Central memory CD4-positive, alpha-beta T cell (primary cell): Measurements from ENCODE around the gene PIAS4.

ENCODE experiments used
- DNase-seq: peaks from one replicate; pipeline ENCODE4 v3.0.0; 2022

The PIAS4 gene

DNA sequence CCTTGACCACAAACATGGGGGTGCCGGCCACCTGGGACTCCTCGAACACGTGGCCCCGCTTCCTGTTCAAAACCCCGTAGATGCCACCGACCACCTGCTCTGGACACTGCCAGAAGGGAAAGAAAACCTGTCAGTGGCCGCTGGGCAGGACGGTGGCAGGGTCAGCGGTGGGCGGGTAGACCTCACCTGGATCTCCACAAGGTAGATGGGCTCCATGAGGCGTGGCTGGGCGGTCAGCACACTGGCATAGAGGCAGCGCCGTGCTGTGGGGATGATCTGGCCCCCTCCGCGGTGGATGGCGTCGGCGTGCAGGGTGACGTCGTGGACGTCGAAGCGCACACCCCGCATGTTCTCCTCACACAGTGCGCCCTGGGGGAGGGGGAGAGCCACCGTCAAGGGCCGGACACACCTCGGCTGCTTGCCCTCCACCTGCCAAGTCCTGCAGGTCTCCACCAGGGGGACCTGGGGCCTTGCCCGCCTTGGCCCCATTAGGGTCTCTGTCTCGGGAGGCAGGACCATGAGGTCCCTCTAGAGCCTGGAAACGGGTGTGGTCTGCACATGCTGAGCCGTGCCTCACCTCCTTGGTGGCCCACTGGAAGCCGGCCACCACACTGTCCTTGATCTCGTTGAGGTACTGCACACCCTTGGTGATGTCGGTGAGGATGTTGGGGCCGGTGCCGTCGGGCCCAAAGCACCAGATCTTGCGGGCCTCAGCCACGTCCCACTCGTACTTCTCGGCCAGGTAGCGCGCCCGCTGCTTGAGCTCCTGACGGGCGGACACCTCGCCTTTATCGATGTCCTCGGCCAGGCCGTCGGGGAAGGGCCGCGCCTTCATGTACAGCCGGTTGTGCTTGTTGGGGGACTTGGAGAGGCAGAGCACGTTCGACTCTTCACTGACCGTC lies 30.0 kb upstream of the PIAS4 start:
- no peak for DNase-seq

DNA sequence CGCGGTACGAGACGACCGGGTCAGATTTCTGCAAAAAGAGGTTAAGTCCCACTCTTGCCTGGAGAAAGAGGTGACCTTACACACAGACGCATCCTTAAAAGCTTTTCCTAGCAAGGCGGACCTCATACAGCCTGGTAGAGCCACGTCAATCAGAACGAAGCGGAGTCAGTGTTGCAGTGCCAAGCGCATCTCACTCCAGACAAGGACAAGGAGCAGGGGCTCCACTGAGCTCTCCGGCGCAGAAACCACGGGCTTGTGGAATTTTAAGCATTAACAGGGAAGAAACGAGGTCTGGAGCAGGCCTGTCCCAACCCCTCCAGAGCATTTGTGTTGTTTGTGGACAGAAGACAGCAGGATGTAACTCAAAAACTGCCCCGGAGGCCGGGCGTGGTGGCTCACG lies 29.4 kb upstream of the PIAS4 start:
- DNase-seq, result no peak

DNA sequence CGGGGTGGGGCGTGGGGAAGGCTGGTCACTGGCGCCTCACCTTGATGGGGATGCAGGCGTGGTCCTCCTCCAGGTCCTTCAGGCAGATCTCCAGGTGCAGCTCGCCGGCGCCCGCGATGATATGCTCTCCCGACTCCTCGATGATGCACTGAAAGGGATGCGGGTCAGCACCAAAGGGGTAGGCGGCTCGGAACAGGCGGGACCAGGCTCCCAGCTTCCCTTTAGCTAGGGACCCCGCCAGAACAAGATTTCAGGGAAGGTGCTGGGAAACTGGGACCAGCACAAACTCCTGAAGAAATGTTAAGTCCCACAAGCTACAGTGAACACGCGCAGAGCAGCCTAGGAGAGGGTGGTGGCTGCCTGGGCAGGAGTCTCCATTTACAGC lies 28.3 kb upstream of the PIAS4 start:
- no peak for DNase-seq

DNA sequence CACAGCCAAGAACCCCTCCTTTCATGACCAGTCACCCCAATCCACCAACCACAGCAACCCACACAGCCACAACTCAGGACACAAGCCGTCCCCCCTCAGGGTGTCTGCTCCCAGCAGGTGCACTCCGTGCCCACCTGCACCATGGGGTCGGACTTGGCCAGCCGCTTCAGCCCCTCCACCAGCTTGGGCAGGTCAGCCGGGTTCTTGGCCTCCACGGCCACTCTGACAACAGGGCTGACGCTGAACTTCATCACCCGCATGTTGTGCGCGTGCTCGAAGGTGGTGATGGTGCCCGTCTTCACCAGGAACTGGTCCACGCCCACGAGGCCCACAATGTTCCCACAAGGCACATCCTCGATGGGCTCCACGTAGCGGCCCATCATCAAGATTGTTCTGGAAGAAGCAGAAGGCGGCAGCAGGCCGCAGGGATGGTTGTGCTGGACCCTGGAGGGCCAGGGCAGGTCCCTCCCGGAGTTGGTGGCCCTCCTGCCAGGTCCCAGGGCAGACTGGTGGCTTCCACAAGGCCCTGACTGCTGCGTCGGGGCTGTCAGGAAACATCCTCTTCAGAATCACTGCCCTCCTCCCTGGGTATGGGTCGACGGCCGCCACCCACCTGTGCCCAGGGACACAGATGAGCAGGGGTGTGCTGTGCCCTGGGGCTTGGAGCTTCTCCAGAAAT lies 27.7 kb upstream of the PIAS4 start:
- no peak for DNase-seq

DNA sequence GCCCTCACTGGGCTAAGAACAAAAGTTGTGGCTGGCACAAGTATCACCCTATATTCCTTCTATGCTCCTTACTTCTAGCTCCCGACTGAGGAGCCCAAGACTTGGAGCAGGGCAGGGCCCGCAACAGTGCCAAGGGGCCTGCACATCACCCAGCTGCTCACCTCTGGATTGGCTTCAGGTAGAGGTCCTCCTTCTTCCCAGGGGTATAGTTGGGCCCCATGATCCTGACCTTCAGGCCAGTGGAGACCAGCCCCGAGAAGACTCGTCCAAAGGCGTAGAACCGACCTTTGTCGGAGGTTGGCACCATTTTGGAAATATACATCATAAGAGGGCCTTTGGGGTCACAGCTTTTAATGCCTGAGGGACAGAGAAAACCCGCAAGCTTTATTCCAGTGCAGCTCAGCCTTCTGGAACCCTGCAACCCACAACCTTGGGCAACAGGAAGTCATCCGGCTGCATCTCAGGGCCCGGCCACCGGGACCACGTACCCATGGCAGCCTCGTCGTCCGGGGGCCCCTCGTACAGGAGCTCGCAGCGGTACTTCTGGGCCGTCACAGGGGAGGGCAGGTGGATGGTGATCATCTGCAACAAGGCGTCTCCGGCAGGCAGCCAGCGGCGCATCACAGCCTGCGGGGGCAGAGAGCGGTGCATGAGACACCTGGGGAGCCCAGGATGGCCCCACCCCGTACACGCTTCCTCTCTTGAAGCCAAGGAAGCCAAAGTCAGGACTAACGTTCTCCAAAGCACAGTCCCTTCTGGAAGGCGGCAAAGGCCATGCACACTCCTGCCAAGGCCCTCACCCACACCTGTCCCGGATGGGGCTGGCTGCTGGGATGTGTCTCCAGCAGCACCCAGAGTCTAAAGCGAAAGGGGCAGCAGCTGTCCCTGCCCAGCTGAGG lies 26.9 kb upstream of the PIAS4 start:
- DNase-seq, result no peak

DNA sequence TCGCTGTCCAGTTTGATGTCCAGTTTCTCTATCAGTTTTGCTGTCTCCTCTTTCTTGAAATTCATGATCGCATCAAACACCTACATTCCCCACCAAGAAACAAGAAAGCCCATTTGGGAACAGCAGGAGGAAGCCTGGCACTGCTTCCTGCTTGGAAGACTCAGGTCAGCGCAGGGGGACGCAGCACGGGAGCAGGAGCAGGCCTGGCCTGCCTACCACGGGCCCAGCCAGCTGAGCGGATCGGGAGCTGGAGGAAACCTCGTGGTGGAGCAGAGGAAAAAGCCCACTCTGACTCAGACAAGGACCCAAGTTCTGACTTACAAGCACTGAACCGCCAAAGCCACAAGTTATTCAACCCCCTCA lies 26.2 kb upstream of the PIAS4 start:
- no peak for DNase-seq

DNA sequence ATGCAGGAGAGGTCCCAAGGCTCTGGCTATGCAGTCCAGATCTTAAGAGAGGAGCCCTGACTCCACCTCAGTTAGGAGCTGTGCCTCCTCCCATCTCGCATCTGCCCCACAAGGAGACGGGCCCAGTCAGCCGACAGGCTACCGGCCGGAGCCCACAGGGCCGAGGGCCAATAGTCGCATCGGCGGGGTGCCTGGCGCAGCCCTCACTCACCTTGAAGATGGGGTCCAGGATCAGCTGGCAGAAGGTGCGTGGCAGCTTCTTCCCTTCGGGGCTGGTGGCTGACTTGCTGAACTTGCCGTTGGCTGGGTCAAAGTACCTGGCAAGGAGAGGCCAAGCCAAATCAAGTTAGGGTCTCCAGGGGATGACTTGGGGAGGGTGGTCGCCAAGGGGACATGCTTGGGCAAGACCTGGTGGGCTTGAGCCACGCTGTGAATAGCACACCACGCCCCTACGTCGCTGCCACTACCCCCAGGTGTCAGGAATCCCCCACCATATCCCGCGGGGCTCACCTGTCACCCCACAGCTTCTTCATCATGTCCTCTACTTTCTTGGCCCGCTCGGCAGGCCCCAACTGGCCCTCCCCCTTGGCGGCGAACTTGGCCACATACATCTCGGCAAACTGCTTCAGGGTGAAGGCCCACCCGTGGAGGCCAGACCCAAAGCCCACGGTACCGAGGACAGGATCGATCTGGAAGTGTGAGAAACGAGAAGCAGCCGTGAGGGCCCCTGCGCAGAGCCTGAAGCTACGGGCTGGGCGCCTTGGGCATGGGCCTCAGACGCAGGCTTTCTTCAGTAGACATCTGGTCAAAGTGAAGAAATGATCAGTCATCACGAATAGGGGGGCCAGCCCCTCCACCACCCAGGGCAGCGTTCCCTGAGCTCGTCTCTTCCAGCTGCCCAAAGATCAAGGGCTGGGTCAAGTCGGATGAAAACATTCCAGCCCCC lies 25.5 kb upstream of the PIAS4 start:
- DNase-seq, result no peak

DNA sequence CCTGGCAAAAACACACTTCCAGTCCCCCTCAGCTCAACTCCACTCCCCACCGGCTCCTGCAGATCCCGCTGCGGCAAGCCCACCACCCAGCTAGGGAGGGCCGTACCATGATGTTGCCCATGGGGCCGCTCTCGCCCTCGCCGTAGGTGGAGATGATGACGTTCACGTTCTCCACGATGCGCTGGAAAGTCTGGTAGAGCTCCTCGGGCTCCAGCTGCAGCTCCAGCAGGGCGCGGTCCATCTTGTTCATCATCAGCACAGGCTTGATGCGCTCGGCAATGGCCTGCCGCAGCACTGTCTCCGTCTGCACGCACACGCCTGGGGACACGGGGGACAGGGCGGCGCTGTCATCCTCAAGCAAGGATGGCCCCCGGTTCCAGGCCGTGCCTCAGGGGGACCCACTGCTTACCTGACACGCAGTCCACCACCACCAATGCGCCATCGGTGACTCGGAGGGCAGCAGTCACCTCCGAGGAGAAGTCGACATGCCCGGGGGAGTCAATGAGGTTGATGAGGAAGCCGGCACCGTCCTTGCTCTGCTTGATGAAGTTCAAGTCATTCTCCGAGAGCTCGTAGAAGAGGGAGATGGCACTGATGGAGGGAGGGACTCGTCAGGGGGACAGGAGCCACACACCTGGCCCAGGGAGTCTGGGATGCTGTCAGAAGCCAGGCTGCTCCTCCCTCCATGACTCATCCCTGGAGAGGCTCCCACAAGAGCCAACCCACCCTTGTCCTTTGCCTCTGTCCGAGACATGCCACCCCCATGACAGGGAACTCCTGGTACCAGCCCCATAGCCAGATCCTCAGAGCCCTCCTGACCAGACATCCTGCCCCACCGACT lies 24.6 kb upstream of the PIAS4 start:
- DNase-seq, result no peak

DNA sequence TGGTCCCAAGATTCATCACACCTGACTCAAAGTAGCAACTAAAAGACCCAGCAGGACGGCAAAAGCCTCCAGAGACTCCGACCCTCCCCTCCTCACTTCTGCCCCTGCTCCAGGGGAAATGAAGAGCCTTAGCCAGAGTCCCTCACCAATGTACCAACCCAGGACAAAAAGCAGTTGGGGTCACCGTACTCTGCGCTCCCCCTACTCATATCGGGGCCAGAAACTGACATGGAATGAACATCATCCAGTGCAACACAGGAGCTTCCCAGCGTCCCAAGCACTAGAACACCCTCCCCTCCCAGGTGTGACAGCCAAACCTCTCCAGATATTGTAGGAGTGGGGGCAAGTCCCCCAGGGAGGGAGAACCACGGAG lies 24.0 kb upstream of the PIAS4 start:
- DNase-seq, result no peak

DNA sequence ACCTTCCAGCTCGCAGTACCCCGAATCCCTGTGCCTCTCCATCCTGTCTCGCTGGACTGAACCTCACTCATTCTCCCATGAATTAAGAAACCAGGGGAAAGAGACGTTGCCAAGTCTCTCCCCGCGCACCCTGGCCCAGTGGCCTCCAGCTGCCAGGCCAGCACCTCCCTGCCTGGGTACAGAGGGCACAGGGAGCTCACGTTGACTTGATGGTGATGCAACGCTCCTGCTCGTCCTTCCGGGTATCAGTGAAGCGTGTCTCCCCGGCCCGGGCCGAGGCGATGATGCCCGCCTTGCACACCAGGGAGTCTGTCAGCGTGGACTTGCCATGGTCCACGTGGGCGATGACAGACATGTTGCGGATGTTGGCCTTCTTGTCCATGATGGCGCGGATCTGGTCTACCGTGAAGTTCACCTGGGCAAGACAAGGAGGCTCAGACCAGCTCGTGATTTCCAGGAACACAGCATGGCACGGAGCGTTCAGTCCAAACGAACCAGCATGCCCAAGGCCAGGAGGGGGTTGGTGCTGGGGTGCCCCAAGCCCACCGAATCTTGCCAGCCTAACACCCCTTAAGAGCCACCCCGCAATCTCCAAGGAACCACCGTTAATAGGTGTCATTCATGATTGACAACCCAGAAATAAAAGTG lies 23.5 kb upstream of the PIAS4 start:
- DNase-seq, result no peak

DNA sequence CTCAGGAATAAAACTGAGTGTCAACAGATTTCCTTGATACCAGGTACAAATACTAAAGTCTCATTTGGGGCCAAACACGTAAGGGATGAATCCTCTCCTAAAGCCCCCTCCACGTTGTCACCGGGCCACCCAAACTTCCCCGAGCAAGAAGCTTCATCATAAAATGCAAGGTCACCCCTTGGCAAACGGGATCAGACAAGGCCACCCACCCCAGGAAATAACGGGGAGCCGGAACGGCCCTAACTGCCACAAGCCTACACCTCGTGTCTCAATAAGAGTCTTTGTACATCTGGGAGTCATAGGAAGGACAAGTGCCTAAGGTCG lies 23.0 kb upstream of the PIAS4 start:
- no peak for DNase-seq

DNA sequence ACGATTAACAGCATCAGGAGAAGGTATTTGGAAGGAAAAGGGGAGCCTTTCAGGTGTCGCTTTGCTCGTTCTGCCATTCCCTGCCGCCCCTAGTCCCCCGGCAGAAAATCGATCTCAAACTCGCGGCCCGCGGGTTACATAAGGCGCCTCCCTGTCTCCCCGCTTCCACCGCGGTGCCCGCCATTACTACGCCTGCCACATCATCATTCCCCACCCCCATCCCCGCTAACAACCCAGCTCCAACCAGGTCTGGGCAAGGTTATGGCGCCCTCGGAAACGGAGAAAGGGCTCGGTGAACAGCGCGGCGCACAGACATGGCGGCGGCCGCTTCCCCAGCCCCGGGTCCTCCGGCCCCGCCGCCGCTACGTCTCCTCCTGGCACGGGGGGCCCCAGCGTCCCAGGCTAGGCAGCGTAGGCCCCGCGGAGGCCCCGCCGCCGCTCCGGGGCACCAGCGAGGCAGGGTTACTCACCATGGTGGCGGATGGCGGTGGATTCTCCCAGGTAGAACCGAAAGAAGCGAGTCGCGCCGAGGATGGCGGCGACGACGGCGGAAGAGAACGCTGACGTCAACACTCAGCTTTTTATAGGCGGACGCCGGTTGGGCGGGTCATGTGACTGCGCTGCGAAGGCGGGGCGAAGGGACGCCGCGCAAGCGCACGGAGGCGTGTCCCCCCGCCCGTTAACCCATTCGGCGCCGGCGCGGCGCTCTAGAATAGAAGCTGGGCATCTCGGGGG lies 22.5 kb upstream of the PIAS4 start, which contains the start of gene EEF2:
EEF2 (minus strand) TSS at position 556 of the 735 bp plus-strand sequence; CDS start at position 473, 83 bp downstream.
- peak; percentile 91 for DNase-seq

DNA sequence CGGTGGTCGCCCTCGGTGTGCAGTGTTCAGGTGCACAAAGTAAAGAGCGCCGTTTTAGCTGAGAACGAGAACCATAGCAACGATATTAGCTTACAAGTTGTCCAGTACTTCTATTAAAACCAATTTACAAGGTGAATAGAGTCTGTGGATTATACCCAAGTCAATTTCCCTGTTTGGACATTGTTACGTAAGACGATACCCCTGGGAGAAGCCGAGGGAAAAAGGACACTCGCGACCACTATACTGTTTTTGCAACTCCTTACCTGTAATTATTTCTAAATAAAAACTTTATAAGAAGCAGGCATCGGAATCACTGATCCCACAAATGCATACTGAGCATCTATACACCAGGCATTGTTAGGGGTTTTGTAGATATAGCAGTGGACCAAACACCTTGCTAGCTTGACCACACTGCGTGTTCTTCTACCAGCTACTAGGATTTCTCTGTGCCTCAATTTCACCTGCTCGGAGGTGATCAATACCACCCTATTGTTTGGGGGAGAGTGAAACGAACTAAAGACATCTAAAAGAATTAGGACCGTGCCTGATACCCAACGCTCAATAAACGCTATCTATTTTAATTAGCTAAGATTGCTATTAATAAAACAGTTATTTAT lies 21.8 kb upstream of the PIAS4 start:
- no peak for DNase-seq

DNA sequence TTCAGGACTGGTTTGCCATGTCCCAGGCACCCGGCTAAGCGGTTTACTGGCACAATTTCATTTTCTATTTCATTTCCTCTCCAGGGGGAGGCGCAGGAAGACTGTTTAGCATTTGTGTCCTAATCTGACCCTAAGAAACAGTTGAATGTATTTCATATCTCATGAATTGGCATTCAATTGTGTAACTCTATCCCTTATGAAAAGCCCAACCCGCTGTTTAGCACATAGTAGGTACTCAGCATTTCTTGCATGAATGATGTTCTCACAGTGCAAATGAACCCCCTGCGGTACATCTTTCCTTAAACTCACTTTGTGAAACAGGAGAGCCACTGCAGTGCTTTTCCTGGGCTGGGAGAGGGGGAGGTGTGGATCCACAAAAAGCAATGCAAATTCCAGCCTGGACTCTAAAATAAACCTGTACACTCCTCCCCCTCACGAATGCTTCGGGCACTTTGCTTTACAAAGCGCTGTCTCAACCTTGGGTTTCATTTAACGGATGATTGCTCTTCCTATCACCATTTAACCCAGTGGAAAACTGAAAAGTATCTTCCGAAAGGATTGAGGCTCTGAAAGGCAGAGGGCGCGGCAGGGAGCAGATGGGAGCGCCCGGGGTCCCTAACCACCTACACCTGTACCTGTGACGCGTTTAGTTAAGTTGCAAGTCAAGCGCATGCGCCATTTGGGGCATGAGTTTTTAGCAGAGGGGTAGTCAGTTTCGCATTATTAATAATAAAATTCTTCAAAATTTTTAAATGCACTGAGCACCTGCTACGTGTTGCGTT lies 21.1 kb upstream of the PIAS4 start:
- DNase-seq, result peak; percentile 64

DNA sequence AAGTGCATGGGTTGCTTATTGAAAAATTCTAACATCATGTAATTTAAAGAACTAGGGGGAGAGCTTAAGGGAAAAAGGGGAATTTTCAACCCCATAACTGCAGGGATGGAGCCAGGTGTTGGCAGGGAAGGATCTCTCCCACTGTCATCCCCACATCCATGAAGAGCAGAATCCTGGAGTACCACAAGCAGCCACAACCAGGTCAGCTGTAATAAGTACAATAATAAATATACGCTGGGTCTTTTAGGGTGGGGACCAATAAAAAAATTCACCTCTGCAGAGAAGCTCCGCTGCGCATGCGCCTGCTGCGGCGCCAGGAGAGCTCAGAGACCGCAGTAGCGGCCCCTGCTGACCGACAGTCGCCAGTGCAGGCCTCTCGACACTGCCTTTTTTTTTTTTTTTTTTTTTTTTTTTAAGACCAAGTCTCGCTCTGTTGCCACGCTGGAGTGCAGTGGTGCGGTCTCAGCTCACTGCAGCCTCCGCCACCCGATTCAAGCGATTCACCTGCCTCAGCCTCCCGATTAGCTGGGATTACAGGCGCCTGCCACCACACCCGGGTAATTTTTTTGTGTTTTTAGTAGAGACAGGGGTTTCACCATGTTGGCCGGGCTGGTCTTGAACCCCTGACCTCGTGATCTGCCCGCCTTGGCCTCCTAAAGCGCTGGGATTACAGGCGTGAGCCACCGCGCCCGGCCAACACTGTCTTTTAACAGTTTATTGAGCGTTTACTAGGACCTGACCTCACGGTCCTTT lies 19.7 kb upstream of the PIAS4 start:
- peak; percentile 88 for DNase-seq

DNA sequence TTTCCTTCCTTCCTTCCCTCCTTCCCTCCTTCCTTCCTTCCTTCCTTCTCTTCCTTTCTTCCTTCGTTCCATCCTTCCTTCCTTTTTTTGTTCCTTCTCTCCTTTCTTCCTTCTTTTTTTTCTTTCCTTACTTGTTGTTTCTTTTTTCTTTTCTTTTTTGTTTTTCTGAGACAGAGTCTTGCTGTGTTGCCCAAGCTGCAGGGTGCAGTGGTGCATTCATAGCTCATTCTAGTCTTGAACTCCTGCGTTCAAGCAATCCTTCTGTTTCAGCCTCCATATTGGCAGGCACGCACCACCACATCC lies 16.8 kb upstream of the PIAS4 start:
- no peak for DNase-seq

DNA sequence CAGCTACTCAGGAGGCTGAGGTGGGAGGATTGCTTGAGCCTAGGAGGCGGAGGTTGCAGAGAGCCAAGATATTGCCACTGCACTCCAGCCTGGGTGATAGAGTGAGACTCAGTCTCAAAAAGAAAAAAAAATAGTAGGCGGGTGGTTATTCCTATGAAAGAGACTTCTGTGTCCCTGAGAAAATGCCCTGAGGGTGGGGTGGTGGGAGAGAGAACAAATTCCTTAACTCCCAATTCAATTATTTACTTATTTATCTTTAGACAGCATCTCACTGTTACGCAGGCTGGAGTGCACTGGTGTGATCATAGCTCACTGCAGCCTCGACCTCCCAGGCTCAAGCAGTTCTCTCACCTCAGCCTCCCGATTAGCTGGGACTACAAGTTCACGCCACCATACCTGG lies 11.9 kb upstream of the PIAS4 start:
- no peak for DNase-seq
